ENCODE data around the gene TMEM223. TPM values are rescaled to one million over a fixed set of nuclear protein-coding genes. Genes with fewer than 3 reads are reported as not detected.

The TMEM223 gene
- total and polyA plus RNA-seq, 9 of the 15 experiments (the other 6 are each of a cell fraction or from before 2014, with no cell fraction given), result 5.9 to 34.5 (median 19.6) TPM

GRCh38 chr11:62806611-62807121, 14.9 kb upstream of the TMEM223 start:
- Histone ChIP-seq H3K27me3 (ENCODE audit: control insufficient read depth in 2 of 2, insufficient read depth in 2 of 2, low read length in 2 of 2) (no peaks in the 10 kb centered on the region), H3K9me1 (ENCODE audit: control insufficient read depth, insufficient read depth, low read length) (no peaks in the 10 kb centered on the region), H2AFZ (ENCODE audit: low read depth, low read length) (peak overlapping the region; percentile 79; the same call in 1 of the 2 replicates), H3K4me2 (ENCODE audit: insufficient read depth, low read length) (peak overlapping the region; percentile 97), H3K9me3 (replicated peaks; ENCODE audit: control insufficient read depth, insufficient read depth, low read depth, low read length) (no peaks in the 10 kb centered on the region), H3K9ac (ENCODE audit: insufficient read depth in 1 of 2, low read depth in 2 of 2, low read length in 2 of 2) (peak overlapping the region; percentile 70 to 90; a peak in 3 of 4 replicates), H3K4me1 (replicated peaks in 1 of 2; ENCODE audit: control insufficient read depth in 2 of 2, insufficient read depth in 2 of 2, low read length in 2 of 2) (peaks cover 11 to 19% of the 10 kb centered on the region in 2 experiments; a peak in 4 of 5 replicates), H3K27ac (ENCODE audit: extremely low read depth, low read depth, low read length) (peak overlapping the region; percentile 72; the same call in 2 of the 3 replicates), H3K79me2 (ENCODE audit: control insufficient read depth, insufficient read depth, low read length) (peaks cover 28% of the 10 kb centered on the region), H3K4me3 (peak overlapping the region; percentile 94), H3K36me3 (ENCODE audit: control insufficient read depth, insufficient read depth, low read length) (peaks cover 26% of the 10 kb centered on the region), H4K20me1 (replicated peaks; ENCODE audit: control insufficient read depth, insufficient read depth, low read length) (peaks cover 9% of the 10 kb centered on the region; the same call in 1 of the 2 replicates)
- BruUV-seq (replicated peaks), result no TSS peak
- ChIA-PET POLR2A (interaction anchor here (0.6 to 3.5 kb wide), 19 partner anchors 10 to 74 kb away, joined by 3 to 40 read pairs (median 6); partner anchors contain the start of genes SLC3A2, STX5, WDR74 and ZBTB3), CTCF (ENCODE audit: low intra/inter-chr PET ratio) (no interaction called here)
- intact Hi-C loops (cut with micrococcal nuclease), result loop anchor here (5.0 kb wide), 1 partner anchor 56 kb away; no protein-coding TSS in a partner anchor
- FAIRE-seq (no peak), ATAC-seq (peak; percentile 6; the same call in 1 of the 3 replicates), DNase-seq (ENCODE audit: extremely low read depth in 1 of 4, low spot score in 3 of 4) (peak in 2 of 4 experiments; percentile 7 to 31)
- in situ Hi-C loops (cut with MboI), result no loop called here
- 32% methylated on average over 5 of the region's 5 CpGs for WGBS (ENCODE audit: insufficient coverage, low coverage, missing lambda C conversion rate)
- TF ChIP-seq ZNF444 (CRISPR knock-in tag; IDR thresholded peaks at IDR 0.05), result no peak
- TF ChIP-seq CEBPB (tag; IDR thresholded peaks at IDR 0.05), result peak; percentile 90
- peak; percentile 51 for TF ChIP-seq ZNF316 (IDR thresholded peaks at IDR 0.05)
- TF ChIP-seq ATF3 (IDR thresholded peaks at IDR 0.05), result peak; percentile 48
- no peak for TF ChIP-seq ATF3 (CRISPR knock-in tag; conservative IDR thresholded peaks at IDR 0.05)
- TF ChIP-seq MEF2A (IDR thresholded peaks at IDR 0.05; ENCODE audit: control insufficient read depth, low read depth, low read length), result peak; percentile 74; the same call in 1 of the 2 replicates
- peak; percentile 63 for TF ChIP-seq CEBPG (CRISPR knock-in tag; IDR thresholded peaks at IDR 0.05)
- TF ChIP-seq CEBPG (tag; conservative IDR thresholded peaks at IDR 0.05 in 1 of 2, IDR thresholded peaks at IDR 0.05 in 1 of 2), result peak; percentile 60 to 64; a peak in 3 of 4 replicates
- no peak for TF ChIP-seq CTBP1 (IDR thresholded peaks at IDR 0.05; ENCODE audit: borderline replicate concordance)
- TF ChIP-seq C11orf30 (IDR thresholded peaks at IDR 0.05; ENCODE audit: low read depth), result peak; percentile 53; the same call in 1 of the 2 replicates

Data from K562 (cell line).